GM19193 (cell line): ENCODE measurements around the gene ABCC8.

Experiments
- POLR2A ChIP-seq: IDR thresholded peaks from 4 replicates; pipeline ENCODE4 v1.6.1; 2011; ENCODE audit not compliant: insufficient read depth, insufficient read length; ENCODE audit errors: extremely low read depth

Gene ABCC8

DNA sequence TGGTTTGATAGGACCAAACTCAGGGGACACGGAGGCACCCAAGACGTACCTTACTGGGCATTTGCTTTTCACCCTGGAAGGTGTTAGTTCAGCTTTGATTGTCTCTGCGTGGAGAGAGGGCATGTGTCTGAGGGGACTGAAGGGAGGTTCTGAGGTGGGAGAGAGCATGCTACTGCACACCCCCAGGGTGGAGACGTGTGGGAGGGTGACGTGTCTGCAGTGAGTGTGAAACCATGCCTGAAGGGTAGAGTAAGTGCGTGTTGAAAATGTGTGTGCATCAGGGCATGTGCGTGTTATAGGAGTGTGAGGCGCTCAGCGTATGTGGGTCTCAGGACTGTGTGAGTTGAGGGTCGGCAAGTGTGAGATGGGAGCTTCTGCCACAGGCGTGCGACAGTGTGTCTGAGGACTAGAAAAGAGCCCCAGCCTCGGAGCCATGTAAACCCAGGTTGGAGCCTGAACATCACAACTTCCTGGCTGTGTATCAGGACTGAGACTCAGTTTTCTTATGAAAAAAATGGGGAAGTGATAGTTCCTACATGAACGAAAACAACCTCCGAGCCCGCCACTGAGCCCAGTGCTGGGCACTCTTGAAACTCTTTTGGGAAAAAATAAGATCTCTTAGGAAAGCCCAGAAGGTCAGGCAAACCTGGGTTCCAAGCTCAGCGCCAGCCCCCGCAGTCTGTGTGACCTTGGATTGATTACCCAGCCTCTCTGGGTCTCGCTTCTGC lies 76.4 kb downstream of the ABCC8 start:
- TF ChIP-seq POLR2A = no peak

DNA sequence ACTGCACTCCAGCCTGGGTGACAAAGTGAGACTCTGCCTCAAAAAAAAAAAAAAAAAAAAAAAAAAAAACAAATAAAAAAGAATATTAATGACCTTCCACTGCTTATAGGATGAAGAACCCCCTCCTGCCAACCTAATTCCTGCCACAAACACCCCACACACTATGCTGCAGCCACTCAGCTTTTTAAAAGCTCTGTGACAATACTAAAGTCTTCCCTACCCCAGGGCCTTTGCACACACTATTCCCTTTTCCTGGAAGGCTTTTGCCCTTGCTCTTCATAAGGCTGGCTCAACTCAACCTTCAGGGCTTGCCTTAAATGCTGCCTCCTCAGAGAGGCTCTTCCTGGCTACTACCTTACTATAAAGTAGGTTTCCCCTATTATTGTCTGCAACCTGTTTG lies 77.4 kb downstream of the ABCC8 start:
- TF ChIP-seq POLR2A = no peak

DNA sequence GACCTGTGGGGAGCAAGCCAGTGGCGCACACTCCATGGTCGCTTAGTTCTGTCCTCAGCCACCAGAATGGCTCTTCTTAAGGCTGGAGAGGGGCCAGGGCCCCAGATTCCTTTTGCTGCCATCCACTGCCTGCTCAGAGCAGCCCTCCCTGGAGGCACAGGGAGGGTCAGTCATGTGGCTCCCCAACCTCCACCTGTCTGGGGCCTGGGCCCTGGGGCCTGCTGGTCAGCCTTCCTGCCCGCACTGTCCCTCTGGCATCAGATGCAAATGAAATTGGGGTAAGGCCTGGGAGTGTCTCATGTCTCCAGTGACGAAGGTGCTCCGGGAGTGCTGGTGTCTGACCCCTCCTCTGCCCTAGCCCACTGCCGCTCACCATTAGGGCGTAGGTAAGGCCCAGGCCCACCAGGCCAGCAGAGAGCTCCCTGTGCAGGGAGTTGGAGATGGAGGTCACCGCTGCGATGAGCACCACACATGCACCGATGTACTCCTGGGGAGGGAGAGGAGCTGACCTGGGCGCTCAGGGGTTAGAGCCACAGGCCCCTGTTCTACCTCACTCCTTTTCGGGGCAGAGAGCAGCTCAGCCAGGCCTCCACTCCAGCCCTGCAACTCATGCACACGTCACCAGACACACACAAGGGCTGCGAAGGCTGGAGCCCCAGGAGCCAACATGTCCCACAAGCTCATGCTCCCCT lies 79.2 kb downstream of the ABCC8 start:
- TF ChIP-seq POLR2A = no peak

DNA sequence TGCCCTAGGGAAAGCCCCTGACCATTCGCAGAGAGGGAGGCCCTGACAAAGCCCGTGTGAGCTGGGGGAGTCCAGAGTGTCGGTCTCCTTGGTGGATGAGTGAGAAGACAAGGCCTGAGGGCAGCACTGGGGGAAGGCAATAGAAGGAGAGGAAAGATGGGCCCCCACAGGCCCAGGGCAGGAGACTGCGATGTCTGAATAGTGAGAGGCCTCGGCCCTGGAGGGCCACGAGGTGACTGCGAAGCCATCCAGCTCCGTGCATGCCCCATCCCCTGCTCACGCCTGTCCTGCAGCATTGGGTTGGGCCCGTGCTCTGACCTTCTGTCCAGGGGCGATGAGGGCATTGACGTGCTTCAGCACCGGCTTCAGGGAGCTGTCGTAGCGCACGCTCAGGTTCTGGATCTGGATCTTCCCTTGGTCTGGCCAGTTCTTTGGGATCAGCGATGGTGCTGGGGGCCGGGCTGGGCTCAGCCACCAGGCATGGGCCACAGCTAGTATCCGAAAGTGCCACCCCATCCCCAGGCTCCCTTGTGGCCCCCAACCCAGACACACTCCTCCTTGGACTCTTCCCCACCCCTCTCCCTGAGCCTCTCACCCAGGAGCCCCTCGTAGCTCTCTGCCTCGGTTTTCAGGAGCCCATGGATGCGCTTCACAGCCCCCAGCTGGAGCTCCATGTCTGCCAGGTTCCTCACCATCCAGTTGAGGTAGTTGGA lies 79.9 kb downstream of the ABCC8 start:
- no peak for TF ChIP-seq POLR2A

DNA sequence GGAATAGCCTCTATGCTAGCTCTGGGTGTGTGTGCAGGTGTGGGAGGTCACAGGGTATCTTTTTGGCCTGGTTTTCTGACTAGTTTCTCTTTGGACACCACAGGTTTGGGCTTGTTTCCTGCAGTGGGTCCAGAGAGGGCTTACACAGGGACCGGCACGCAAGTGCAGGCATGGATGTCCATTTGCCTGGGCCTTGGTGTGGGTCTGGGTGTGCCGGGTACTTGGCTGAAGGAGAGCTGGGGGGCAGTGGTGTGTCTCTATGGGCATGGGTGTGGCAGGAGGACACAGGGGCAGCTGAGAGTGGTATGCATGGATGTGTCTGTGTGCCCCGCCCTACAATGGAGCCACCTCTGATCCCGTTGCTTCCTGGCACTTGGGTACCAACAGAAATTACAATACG lies 80.7 kb downstream of the ABCC8 start:
- TF ChIP-seq POLR2A = no peak

DNA sequence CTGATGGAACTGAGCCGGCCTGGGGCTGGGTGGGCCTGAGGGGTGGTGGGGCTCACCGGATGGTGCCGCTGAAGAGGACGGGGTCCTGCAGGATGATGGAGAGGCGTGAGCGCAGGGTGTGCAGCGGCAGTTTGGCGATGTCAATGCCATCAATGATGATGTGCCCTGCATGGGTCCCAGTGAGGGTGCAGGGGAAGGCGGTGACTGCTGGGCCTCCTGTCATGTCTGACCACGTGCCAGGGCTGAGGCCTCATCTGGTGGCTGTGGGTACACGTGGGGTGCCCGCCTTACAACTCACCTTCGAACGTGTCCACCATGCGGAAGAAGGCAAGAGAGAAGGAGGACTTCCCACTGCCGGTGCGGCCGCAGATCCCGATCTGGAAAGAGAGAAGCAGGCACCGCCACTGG lies 81.1 kb downstream of the ABCC8 start:
- TF ChIP-seq POLR2A = no peak

DNA sequence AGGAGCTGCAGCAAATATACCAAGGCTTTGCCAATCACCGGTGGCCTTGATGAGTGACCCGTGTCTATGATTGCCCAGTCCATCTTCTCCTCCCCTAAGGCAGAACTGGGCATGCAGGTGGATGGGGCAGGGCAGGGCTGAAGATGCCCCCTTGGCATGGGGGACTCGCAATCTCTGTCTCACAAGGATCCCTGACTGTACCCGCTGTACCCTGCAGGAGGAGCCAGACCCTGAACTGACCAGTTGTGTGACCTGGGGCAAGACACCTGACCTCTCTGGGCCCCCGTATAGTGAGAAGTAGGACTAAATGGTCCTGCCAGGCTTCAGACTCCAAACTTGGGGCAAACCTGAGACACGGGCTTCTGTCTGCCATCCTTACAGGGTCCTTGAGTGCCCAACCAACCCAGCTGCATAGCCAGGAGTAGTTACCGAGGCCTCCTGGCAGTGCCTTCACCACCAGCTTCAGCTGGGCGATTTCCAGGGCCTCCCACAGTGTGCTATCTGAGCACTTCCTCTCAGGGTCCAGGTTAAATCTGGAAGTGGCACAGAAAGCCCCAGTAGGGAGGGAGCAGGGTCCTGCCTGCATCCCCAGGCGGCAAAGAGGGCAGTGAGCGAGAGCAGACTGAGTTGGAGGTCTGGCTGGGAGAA lies 81.8 kb downstream of the ABCC8 start:
- no peak for TF ChIP-seq POLR2A

DNA sequence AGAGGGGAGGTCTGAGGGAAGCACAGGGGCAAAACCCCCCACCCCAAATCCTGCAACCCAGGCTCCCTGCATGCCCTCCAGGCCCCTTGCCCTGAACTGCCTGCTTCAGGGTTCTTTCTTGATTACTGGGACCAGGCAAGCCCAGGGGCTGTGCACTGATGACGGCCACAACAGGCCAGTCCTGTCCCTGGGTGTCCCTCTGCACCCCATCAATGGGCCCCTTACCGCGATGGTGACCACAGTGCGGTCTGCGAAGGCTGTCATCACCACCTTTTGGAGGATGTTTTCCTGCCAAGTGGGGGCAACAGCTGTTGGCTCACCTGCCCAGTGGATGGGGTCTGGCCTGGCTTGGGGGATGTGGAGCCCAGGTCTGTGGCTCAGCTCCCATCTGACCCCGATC lies 83.2 kb downstream of the ABCC8 start:
- TF ChIP-seq POLR2A = no peak

DNA sequence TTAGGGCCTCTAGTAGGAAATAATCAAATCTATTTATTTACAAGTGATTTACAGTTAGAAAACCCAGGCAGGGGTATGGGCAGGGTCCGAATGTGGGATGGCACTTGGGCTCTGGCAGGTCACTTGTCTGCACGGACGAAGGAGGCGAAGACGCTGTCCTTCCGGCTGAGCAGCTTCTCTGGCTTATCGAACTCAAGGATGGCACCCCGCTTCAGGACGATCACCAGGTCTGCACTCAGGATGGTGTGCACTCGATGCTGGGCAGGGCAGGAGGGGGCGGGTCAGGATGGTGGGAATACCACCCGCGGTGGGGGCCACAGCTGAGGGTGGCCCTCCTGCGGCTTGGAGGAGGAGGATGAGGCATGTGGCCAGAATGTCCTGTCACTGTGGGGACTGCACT lies 83.8 kb downstream of the ABCC8 start:
- TF ChIP-seq POLR2A = no peak

DNA sequence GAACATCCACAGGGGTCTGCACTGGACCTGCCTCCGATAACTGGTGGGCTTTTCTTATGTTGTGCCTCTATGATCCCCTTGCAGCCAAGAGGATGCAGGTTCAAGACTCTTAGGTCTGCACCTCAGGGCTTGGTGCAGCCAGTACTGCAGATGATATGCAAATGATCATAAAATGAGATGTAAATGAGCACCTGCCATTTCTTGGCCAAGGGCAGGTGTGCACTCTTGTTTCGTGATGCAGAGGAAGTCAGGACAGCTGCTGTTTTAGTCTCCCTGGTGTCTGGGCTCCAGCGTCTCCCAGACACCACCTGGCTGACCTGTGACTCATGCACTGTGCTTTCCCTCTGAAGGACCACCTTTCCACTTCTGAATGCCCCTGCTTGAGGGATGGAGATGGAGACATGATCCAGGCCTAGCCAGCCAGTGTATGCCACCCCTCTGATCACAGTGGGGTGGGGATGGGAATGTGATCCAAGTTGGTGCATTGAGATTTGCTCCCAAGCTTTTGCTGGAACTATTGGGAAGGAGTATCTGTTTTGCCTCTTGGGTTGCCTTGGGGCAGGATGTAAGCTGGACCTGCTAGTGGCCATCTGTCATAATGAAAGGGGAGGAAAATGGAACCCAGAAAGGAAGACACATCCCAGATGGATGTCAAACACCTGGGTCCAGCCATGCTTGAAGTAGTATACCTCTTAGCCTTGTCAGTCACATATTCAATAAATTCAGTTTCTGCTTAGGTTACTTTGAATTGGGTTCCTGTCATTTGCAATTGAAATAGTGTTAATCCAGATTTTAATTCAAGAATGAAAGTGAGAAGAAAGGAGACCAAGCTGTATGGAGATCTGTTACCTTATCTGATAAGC lies 84.9 kb downstream of the ABCC8 start:
- no peak for TF ChIP-seq POLR2A

DNA sequence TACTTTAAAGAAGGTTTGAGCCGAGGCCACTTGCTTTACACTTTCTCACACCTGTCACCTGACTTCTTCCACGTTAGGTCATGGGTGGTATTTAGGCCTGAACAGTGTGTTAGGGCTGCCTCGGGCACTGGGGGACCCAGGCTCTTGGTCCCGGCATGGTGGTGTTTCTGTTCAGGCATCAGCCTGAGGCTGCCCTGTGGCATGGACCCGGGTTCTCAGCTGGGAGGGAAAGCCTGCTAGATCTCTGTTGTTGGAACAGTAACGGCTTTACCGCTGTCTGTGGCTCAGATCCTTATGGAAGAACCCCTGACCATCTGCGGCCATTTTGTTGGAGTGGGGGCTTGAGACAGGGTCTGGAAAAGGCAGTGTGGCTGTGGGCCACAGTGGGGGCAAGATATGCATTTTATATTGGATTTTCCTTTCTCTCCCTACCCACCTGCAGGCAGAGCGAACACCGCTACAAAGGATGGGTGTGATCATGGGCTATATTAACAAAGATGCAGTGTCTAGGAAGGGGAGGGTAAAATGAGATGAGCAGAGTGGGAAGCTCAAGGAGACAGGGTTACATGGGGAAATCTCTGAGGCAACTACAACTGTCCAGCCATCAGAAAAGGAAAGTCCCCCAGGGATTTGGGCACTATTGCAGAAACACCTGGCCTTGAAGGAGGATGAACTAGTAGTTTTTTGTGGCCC lies 86.5 kb downstream of the ABCC8 start:
- no peak for TF ChIP-seq POLR2A

DNA sequence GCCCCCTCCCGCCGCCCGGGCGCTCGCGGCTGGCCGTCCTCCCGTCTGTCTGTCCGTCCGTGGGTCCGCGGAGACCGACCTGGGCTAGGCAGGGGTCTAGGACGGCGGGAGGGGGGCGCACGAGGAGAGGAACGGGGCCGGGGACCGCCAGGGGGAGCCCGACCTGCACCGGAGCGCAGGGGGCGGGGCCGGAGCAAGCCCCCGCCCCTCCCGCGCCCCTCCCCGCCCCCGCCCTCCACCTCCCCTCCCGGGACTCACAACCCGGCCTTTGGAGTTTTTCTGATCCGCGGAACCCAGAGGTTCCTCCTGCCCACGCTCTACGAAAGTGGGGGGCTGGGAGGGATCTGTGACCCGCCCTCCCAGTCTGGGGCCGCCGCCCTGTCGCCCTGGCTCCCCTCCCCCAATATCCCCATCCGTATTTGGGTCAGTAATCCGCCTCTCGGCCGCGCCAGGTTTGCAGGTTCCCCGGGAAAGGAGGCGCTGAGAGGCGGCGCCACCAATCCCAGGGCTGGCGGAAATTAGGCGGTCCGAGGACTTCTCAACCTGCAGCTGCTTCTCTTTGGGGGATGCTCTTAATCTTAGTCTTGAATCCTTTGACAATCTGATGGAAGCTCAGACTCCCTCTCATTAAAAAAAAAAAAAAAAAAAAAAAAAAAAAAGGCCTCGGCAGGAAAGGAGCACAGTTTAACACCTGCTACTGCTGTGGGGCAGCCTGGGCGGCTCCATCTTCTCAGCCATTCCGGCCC lies 87.3 kb downstream of the ABCC8 start:
- TF ChIP-seq POLR2A = no peak

DNA sequence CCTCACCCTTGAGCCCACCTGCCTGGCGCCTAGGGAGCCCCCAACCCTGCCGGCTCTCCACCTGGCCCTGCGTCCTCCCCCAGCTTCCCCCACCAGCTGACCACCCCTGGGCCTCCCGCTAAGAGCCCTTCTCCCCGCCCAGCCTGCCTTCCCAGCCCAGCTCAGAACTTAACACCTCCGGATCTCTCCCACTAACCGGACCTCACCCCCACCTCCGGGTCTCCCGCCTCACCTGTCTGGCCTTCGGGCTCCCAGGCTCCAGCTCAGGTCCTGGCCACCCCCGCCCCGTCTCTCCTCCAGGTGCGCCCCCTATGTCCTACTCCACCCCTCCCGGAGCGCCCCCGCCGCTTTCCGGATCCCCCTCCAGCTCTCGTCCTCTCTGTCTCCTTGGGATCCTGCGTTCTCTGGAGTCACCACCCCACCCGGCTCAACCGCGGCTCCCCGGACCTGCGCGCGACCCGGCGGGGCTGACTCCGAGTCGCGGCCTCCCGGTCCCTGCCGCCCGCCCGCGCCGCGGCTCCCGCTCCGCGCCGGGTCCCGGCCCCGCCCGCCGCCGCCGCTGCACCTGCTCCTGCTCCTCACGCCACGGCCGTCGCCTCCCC lies 87.9 kb downstream of the ABCC8 start, which contains the start of gene KCNJ11:
Gene KCNJ11 (minus strand): TSS at position 51 of the 602 bp plus-strand sequence. CDS start 568 bp downstream, outside the sequence.
- no peak for TF ChIP-seq POLR2A
